GM15510 (cell line): Measurements from ENCODE around the gene SLITRK5.

Experiments used
- POLR2A ChIP-seq: IDR thresholded peaks from 3 replicates; pipeline ENCODE4 v1.6.1; 2011; ENCODE audit warnings: borderline replicate concordance; ENCODE audit not compliant: insufficient read length; ENCODE audit errors: extremely low read depth

SLITRK5 gene

DNA sequence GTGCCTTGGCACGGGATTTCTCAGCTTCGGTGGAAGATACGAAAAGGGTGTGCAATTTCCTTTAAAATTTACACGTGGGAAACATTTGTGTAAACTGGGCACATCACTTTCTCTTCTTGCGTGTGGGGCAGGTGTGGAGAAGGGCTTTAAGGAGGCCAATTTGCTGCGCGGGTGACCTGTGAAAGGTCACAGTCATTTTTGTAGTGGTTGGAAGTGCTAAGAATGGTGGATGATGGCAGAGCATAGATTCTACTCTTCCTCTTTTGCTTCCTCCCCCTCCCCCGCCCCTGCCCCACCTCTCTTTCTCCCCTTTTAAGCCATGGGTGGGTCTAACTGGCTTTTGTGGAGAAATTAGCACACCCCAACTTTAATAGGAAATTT lies 7.2 kb downstream of the SLITRK5 start:
- no peak for TF ChIP-seq POLR2A

DNA sequence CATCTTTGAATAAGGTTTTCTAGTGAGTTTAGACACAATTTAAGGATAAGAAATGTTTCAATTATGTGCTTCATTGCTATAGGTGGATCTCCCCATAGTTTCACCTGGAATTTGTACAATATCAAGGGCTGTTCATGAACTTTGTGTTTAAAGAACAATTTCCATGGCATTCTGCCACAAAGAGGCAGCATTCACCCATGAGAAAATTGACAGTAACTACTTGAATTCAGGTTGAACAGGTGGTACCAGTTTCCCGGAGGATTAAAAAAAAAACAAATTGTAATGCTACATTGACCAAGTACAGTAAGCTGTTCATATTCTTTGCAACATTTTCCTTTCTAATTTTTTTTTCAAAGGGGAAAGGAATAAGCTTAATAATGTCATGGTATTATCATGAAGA lies 9.1 kb downstream of the SLITRK5 start:
- TF ChIP-seq POLR2A: no peak

DNA sequence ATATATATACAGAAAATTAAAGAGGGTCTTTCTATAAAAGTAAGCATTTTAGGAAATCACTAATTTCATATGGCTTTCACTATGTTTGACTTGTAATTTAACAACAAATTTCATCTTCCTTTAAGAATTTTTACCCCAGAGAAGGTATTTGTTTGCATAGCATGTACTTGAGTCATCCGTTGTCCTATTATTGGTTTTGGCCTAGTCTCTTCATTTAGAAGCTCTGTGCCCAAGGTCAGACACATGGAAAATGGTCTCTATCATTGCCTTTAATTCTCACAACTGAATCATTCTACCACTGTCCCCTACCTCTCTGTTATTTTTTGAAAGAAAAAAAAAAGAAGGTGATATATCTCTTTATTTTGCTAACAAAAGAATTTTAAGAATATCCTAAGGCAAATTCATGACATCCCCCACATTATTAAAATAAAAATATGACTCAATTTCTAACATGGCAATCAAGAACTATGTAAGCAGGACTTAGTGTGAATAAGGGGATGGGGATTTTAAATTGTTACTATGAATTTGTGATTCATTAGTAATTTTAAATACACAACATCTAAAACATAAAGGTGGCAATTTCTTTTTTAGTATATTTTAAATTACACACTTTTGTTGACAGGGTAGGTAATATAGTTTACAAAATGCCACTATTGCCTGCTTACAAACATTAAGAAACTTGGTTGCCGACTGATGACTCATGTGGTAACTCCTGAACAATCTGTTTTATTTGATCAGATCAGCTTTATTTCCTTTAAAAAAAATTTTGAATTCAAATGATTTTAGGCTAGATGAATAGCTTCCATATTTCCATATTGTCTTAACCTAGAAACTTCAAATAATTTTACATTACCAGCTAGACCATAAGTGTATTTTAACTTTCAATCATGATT lies 13.9 kb downstream of the SLITRK5 start:
- no peak for TF ChIP-seq POLR2A

DNA sequence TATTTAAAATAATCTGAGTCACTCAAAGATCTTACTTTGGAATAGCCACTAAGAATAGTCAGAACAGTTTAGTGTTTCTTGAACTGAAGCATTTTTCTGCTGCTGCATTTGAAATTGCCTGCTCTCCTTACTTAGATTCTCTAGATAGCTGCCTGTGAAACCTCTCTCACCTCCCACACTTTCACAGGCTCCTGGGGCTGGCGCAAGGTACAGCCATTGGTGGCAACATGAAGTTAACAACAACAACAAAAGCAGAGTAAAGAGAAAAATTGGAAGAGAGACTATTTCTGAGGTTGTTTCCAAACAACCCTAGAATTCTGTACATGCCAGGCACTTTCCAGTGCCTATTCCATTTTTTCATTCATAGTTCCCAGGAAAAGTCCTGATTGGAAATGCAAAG lies 25.3 kb downstream of the SLITRK5 start:
- no peak for TF ChIP-seq POLR2A

DNA sequence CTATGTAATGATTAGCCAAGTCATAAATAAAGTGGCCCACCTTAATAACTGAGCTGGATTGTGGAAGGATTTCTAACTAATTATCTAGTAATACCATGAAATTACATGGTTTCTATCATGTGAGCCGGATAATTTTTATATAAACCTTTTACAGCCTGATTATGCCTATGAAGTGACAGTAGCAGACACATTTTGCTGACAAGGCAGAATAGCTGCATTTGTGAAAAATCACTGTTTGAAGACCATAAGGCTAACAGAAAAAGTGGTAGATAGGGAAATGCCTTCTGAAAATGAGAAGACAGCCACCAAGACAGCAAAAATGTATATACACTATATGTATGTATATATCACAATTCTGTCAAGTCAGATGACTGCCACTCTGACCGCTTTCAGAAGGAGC lies 27.1 kb downstream of the SLITRK5 start:
- no peak for TF ChIP-seq POLR2A

DNA sequence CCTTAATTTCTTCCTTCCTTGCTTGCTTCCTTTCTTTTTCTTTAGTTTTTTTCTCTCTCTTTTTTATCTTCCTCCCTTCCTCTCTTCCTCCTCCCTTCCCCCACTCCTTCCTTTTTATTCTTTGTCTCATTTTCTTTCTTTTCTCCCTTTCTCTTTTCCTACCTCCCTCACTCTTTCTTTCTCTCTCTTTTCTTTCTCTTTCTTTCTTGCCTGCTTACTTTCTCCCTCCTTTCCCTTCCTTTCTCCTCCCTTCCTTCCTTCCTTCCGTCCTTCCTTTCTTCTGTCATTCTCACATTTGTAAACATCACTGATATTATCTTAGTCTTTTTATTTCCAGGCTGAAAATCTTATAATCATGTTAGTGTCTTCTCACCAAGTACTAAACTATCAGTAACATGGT lies 38.8 kb downstream of the SLITRK5 start:
- no peak for TF ChIP-seq POLR2A

DNA sequence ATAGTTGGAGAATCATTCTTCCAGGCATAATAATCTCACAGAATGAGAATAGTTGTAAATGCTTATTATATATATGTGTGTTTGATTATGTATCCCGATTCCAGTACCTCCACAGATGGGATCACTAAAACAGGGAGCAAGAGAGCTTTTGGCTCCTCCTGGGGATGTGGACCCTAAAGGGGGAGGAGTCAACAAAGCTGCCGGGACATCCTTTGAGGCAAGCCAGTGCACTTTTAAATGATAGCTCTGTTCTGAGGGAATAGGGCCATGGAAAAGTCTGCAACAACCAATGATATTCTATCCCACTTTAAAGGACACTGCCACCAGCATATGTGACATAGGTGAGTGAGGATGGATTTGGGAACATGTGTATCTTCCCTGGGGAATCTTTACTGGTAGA lies 40.8 kb downstream of the SLITRK5 start:
- no peak for TF ChIP-seq POLR2A
